Endothelial cell (in vitro differentiated cells): ENCODE results near the gene SH3GL3. TPM values are rescaled to one million over a fixed set of nuclear protein-coding genes. Genes with fewer than 3 reads are reported as not detected.

Experiments used
- DNase-seq: peaks from one replicate; pipeline ENCODE4 v3.0.0; 2021; ENCODE audit warnings: low spot score
- H3K27ac Mint-ChIP-seq: one replicate; pipeline ENCODE4 v1.8.0; 2021; ENCODE audit warnings: mixed read lengths, inconsistent platforms; ENCODE audit not compliant: unreplicated experiment
- H3K27me3 Mint-ChIP-seq: one replicate; pipeline ENCODE4 v1.8.0; 2021; ENCODE audit warnings: mild to moderate bottlenecking, moderate library complexity, mixed read lengths, inconsistent platforms; ENCODE audit not compliant: unreplicated experiment
- H3K36me3 Mint-ChIP-seq: one replicate; pipeline ENCODE4 v1.8.0; 2021; ENCODE audit warnings: mild to moderate bottlenecking, low read depth, mixed read lengths, inconsistent platforms; ENCODE audit not compliant: unreplicated experiment
- H3K4me1 Mint-ChIP-seq: one replicate; pipeline ENCODE4 v1.8.0; 2021; ENCODE audit warnings: mild to moderate bottlenecking, mixed read lengths, inconsistent platforms; ENCODE audit not compliant: unreplicated experiment
- H3K4me3 Mint-ChIP-seq: one replicate; pipeline ENCODE4 v1.8.0; 2021; ENCODE audit warnings: mild to moderate bottlenecking, mixed read lengths, inconsistent platforms; ENCODE audit not compliant: unreplicated experiment
- H3K9me3 Mint-ChIP-seq: one replicate; pipeline ENCODE4 v1.8.0; 2021; ENCODE audit warnings: mixed read lengths, inconsistent platforms; ENCODE audit not compliant: unreplicated experiment
- total RNA-seq: library from RNA; stranded (reverse); fragmentation: NEBNext Ultra II Directional; extraction: Animal tissue kit (Norgen Biotek cat#: 25700); gene quantifications from one replicate; pipeline ENCODE4 v1.2.1, GENCODE V29; 2021; ENCODE audit not compliant: unreplicated experiment
- TF ChIP-seq, protein P1 (sequence below): fragments of 200-600 bp; sonication (generic); IDR thresholded peaks from one replicate; pipeline ENCODE4 v1.5.0; 2021; ENCODE audit warnings: antibody characterized with exemption; ENCODE audit not compliant: unreplicated experiment

SH3GL3 gene
- total RNA-seq, 1 donor from 2014 or later = 9.4 TPM

DNA sequence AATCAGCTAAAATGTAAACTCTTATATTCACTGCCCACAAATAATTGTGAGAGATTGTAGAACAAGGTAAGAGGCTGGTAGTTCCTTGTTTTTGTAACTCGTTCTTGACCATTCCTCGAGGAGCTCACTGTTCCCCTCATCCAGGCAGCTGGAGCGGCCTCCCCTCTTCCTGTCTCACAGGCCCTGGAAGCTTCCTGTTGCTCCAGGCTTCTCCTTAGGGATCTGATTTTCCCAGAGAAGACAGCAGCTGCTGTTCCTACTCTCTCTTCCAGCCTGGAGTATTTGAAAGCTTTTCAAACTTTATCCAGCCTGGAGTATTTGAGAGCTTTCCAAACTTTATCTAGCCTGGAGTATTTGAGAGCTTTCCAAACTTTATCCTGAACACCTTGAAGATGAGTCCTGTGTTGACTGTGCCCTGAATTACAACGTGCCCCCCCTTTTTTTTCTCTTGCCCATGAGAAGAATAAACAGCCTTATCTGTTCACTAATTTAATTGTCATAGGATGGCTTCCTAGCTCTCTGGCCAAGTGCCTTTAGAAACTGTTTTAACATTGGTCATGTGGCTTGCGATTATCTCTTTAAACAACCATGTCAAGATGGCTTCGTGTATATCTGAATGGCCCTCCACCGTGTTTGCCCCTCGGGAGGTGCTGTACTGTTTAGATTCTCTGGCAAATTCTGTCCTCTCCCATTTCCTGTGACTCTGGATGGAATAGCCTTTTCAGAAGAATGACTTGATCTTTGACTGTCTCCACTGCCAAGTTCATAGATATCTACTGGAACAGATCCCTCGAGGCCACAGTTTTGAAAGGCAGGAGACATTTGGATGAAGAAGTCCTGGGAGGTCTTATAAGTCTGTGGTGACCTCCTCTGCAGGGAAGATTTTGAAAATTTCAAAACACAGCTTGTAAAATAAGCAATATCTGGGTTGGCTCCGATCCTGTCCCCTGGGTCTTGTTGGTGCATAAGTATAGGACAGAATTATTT, 211.6 kb downstream of the SH3GL3 start:
- Mint-ChIP-seq H3K9me3 (no peaks in the 10 kb centered on the region), H3K4me3 (no peak overlapping the region), H3K4me1 (peaks cover 6% of the 10 kb centered on the region), H3K27me3 (peaks cover 5% of the 10 kb centered on the region), H3K27ac (no peak overlapping the region), H3K36me3 (no peaks in the 10 kb centered on the region)
- no peak for DNase-seq
- TF ChIP-seq, protein P1, sequence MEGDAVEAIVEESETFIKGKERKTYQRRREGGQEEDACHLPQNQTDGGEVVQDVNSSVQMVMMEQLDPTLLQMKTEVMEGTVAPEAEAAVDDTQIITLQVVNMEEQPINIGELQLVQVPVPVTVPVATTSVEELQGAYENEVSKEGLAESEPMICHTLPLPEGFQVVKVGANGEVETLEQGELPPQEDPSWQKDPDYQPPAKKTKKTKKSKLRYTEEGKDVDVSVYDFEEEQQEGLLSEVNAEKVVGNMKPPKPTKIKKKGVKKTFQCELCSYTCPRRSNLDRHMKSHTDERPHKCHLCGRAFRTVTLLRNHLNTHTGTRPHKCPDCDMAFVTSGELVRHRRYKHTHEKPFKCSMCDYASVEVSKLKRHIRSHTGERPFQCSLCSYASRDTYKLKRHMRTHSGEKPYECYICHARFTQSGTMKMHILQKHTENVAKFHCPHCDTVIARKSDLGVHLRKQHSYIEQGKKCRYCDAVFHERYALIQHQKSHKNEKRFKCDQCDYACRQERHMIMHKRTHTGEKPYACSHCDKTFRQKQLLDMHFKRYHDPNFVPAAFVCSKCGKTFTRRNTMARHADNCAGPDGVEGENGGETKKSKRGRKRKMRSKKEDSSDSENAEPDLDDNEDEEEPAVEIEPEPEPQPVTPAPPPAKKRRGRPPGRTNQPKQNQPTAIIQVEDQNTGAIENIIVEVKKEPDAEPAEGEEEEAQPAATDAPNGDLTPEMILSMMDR = no peak

DNA sequence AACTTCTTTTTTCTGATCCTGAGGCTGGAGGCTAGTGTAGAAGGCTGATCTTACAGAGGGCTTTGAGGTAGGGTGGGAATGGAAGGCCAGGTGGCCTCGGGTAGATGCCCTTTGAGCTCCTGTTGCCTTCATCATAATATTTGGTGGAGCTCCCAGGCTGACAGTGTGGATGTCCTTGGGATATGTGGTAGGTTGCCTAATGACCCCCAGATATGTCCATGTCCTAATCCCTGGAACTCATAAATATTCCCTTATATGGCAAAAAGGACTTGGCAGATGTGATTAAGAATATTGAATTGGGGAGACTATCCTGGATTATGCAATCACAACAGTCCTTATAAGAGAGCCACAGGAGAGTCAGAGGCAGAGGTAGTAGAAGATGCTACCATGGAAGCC, 212.3 kb downstream of the SH3GL3 start:
- TF ChIP-seq, protein P1 = no peak
- H3K27ac Mint-ChIP-seq = no peak overlapping the region
- no peaks in the 10 kb centered on the region for H3K36me3 Mint-ChIP-seq
- no peak for DNase-seq
- H3K4me3 Mint-ChIP-seq = no peak overlapping the region
- H3K27me3 Mint-ChIP-seq = peaks cover 5% of the 10 kb centered on the region
- H3K4me1 Mint-ChIP-seq = peaks cover 6% of the 10 kb centered on the region
- H3K9me3 Mint-ChIP-seq = no peaks in the 10 kb centered on the region

DNA sequence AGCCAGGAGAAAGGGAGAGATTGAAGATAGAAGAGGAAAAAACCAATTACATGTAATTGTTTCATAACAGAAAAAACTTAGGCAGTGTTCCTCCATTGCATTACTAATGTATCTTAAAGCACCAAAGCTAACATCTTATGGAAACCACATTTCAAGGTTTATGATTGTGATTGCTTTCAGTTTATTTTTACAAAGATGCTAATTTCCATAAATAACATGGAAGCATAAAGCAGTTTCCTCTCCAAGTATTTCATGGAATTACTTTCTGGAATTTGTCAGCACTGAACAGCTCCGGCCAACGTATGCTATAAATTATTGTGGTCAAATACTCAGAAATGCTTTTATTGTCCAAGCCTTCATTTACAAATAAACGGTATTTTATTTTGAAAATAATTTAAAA, 218.3 kb downstream of the SH3GL3 start:
- no peaks in the 10 kb centered on the region for H3K4me1 Mint-ChIP-seq

More for the DNA sequence above, 218.3 kb downstream of the SH3GL3 start:
- Mint-ChIP-seq H3K4me3 (no peak overlapping the region), H3K27ac (no peak overlapping the region), H3K9me3 (no peaks in the 10 kb centered on the region), H3K27me3 (no peaks in the 10 kb centered on the region), H3K36me3 (no peaks in the 10 kb centered on the region)
- no peak for DNase-seq
- TF ChIP-seq, protein P1 = no peak

Other genes starting within 250 kb of the SH3GL3 start
- gene HDGFL3, start 239.5 kb upstream of the SH3GL3 start, total RNA-seq = 91.2 TPM
- gene BNC1, start 162.7 kb upstream of the SH3GL3 start, total RNA-seq = 14.4 TPM
- gene ADAMTSL3, start 206.8 kb downstream of the SH3GL3 start, total RNA-seq = 0.64 TPM